ENCODE measurements around the gene TPP2. TPM values are rescaled to one million over a fixed set of nuclear protein-coding genes. Genes with fewer than 3 reads are reported as not detected.

Gene TPP2
- total RNA-seq, 2 donors from 2014 or later = 92.5 to 124 TPM

GRCh38 chr13:102606537-102607309 lies 9.9 kb downstream of the TPP2 start:
- no peak overlapping the region for H3K27ac Mint-ChIP-seq
- no peaks in the 10 kb centered on the region for H3K9me3 ChIP-seq (ENCODE audit: control insufficient read depth, low read length, poor library complexity, severe bottlenecking)
- H3K4me3 Mint-ChIP-seq = no peak overlapping the region
- DNase-seq (no peak), ATAC-seq (no peak)
- peaks cover 46% of the 10 kb centered on the region for H3K4me1 Mint-ChIP-seq
- H3K36me3 Mint-ChIP-seq (ENCODE audit: low read depth) = peaks cover 8% of the 10 kb centered on the region
- no peaks in the 10 kb centered on the region for H3K27me3 Mint-ChIP-seq

GRCh38 chr13:102608974-102609373 lies 12.2 kb downstream of the TPP2 start:
- Mint-ChIP-seq H3K4me3 (no peak overlapping the region), H3K36me3 (ENCODE audit: low read depth) (peaks cover 8% of the 10 kb centered on the region)

GRCh38 chr13:102609696-102610095 lies 12.9 kb downstream of the TPP2 start:
- no peak overlapping the region for H3K4me3 Mint-ChIP-seq
- peaks cover 8% of the 10 kb centered on the region for H3K36me3 Mint-ChIP-seq (ENCODE audit: low read depth)
- DNase-seq (no peak), ATAC-seq (no peak)
- H3K9me3 ChIP-seq (ENCODE audit: control insufficient read depth, low read length, poor library complexity, severe bottlenecking) = no peaks in the 10 kb centered on the region
- H3K27me3 Mint-ChIP-seq = no peaks in the 10 kb centered on the region
- peak overlapping the region; percentile 6 for H3K27ac Mint-ChIP-seq
- H3K4me1 Mint-ChIP-seq = peaks cover 33% of the 10 kb centered on the region

More at GRCh38 chr13:102608974-102609373, 12.2 kb downstream of the TPP2 start:
- DNase-seq = no peak
- Mint-ChIP-seq H3K4me1 (peaks cover 37% of the 10 kb centered on the region), H3K27me3 (no peaks in the 10 kb centered on the region), H3K27ac (no peak overlapping the region)
- no peak for ATAC-seq
- H3K9me3 ChIP-seq (ENCODE audit: control insufficient read depth, low read length, poor library complexity, severe bottlenecking) = no peaks in the 10 kb centered on the region

- no peaks in the 10 kb centered on the region for H3K27me3 Mint-ChIP-seq
- H3K36me3 Mint-ChIP-seq (ENCODE audit: low read depth) = peaks cover 8% of the 10 kb centered on the region
- H3K4me3 Mint-ChIP-seq = no peak overlapping the region
- H3K27ac Mint-ChIP-seq = no peak overlapping the region
- H3K4me1 Mint-ChIP-seq = peaks cover 29% of the 10 kb centered on the region
- no peaks in the 10 kb centered on the region for H3K9me3 ChIP-seq (ENCODE audit: control insufficient read depth, low read length, poor library complexity, severe bottlenecking)
- ATAC-seq = no peak
- DNase-seq = no peak
These were observed 13.6 kb downstream of the TPP2 start for GRCh38 chr13:102610296-102610895.

GRCh38 chr13:102617697-102618350 lies 21.0 kb downstream of the TPP2 start:
- Mint-ChIP-seq H3K27ac (peak overlapping the region; percentile 27), H3K4me1 (peaks cover 14% of the 10 kb centered on the region), H3K36me3 (ENCODE audit: low read depth) (peaks cover 12% of the 10 kb centered on the region), H3K4me3 (no peak overlapping the region), H3K27me3 (no peaks in the 10 kb centered on the region)
- H3K9me3 ChIP-seq (ENCODE audit: control insufficient read depth, low read length, poor library complexity, severe bottlenecking) = no peaks in the 10 kb centered on the region
- no peak for DNase-seq
- no peak for ATAC-seq

GRCh38 chr13:102620516-102620915 lies 23.7 kb downstream of the TPP2 start:
- no peaks in the 10 kb centered on the region for H3K27me3 Mint-ChIP-seq
- H3K36me3 Mint-ChIP-seq (ENCODE audit: low read depth) = peaks cover 12% of the 10 kb centered on the region
- peak overlapping the region; percentile 66 for H3K27ac Mint-ChIP-seq
- H3K9me3 ChIP-seq (ENCODE audit: control insufficient read depth, low read length, poor library complexity, severe bottlenecking) = no peaks in the 10 kb centered on the region
- ATAC-seq (no peak), DNase-seq (no peak)
- H3K4me1 Mint-ChIP-seq = peaks cover 9% of the 10 kb centered on the region
- H3K4me3 Mint-ChIP-seq = no peak overlapping the region

- Mint-ChIP-seq H3K36me3 (ENCODE audit: low read depth) (peaks cover 14% of the 10 kb centered on the region), H3K27ac (no peak overlapping the region), H3K27me3 (no peaks in the 10 kb centered on the region), H3K4me1 (peaks cover 9% of the 10 kb centered on the region), H3K4me3 (no peak overlapping the region)
- ATAC-seq (no peak), DNase-seq (no peak)
- H3K9me3 ChIP-seq (ENCODE audit: control insufficient read depth, low read length, poor library complexity, severe bottlenecking) = no peaks in the 10 kb centered on the region
These were observed 30.1 kb downstream of the TPP2 start for GRCh38 chr13:102626928-102627327.

- H3K27ac Mint-ChIP-seq = peak overlapping the region; percentile 65
These were observed 31.8 kb downstream of the TPP2 start for GRCh38 chr13:102628559-102628958.

GRCh38 chr13:102631198-102631597 lies 34.4 kb downstream of the TPP2 start:
- ATAC-seq (no peak), DNase-seq (no peak)
- peaks cover 9% of the 10 kb centered on the region for H3K4me1 Mint-ChIP-seq
- no peaks in the 10 kb centered on the region for H3K9me3 ChIP-seq (ENCODE audit: control insufficient read depth, low read length, poor library complexity, severe bottlenecking)
- no peak overlapping the region for H3K4me3 Mint-ChIP-seq
- no peaks in the 10 kb centered on the region for H3K27me3 Mint-ChIP-seq
- peak overlapping the region; percentile 32 for H3K27ac Mint-ChIP-seq
- H3K36me3 Mint-ChIP-seq (ENCODE audit: low read depth) = peaks cover 22% of the 10 kb centered on the region

More at GRCh38 chr13:102628559-102628958, 31.8 kb downstream of the TPP2 start:
- H3K9me3 ChIP-seq (ENCODE audit: control insufficient read depth, low read length, poor library complexity, severe bottlenecking) = no peaks in the 10 kb centered on the region
- Mint-ChIP-seq H3K27me3 (no peaks in the 10 kb centered on the region), H3K4me3 (no peak overlapping the region), H3K4me1 (peaks cover 9% of the 10 kb centered on the region), H3K36me3 (ENCODE audit: low read depth) (peaks cover 14% of the 10 kb centered on the region)
- DNase-seq (no peak), ATAC-seq (no peak)

- peaks cover 12% of the 10 kb centered on the region for H3K36me3 Mint-ChIP-seq (ENCODE audit: low read depth)
- DNase-seq = no peak
- no peaks in the 10 kb centered on the region for H3K27me3 Mint-ChIP-seq
- no peak for ATAC-seq
- H3K4me3 Mint-ChIP-seq = no peak overlapping the region
- H3K9me3 ChIP-seq (ENCODE audit: control insufficient read depth, low read length, poor library complexity, severe bottlenecking) = no peaks in the 10 kb centered on the region
- no peaks in the 10 kb centered on the region for H3K4me1 Mint-ChIP-seq
- H3K27ac Mint-ChIP-seq = peak overlapping the region; percentile 34
These were observed 42.0 kb downstream of the TPP2 start for GRCh38 chr13:102638741-102639140.

- no peak for ATAC-seq
- Mint-ChIP-seq H3K36me3 (ENCODE audit: low read depth) (peaks cover 5% of the 10 kb centered on the region), H3K4me3 (no peak overlapping the region), H3K27ac (peak overlapping the region; percentile 72), H3K4me1 (no peaks in the 10 kb centered on the region), H3K27me3 (no peaks in the 10 kb centered on the region)
- H3K9me3 ChIP-seq (ENCODE audit: control insufficient read depth, low read length, poor library complexity, severe bottlenecking) = no peaks in the 10 kb centered on the region
- no peak for DNase-seq
These were observed 45.2 kb downstream of the TPP2 start for GRCh38 chr13:102642029-102642428.

- Mint-ChIP-seq H3K27me3 (no peaks in the 10 kb centered on the region), H3K27ac (peak overlapping the region; percentile 72)
These were observed 45.7 kb downstream of the TPP2 start for GRCh38 chr13:102642475-102642874.

GRCh38 chr13:102643656-102644055 lies 46.9 kb downstream of the TPP2 start:
- Mint-ChIP-seq H3K27me3 (no peaks in the 10 kb centered on the region), H3K4me3 (no peak overlapping the region), H3K27ac (no peak overlapping the region), H3K4me1 (peaks cover 3% of the 10 kb centered on the region), H3K36me3 (ENCODE audit: low read depth) (peaks cover 4% of the 10 kb centered on the region)
- DNase-seq (no peak), ATAC-seq (no peak)
- H3K9me3 ChIP-seq (ENCODE audit: control insufficient read depth, low read length, poor library complexity, severe bottlenecking) = no peaks in the 10 kb centered on the region

More at GRCh38 chr13:102642475-102642874, 45.7 kb downstream of the TPP2 start:
- no peak overlapping the region for H3K4me3 Mint-ChIP-seq
- H3K4me1 Mint-ChIP-seq = no peaks in the 10 kb centered on the region
- DNase-seq (no peak), ATAC-seq (no peak)
- peaks cover 5% of the 10 kb centered on the region for H3K36me3 Mint-ChIP-seq (ENCODE audit: low read depth)
- no peaks in the 10 kb centered on the region for H3K9me3 ChIP-seq (ENCODE audit: control insufficient read depth, low read length, poor library complexity, severe bottlenecking)
